GM18858 (cell line): ENCODE data around the gene CAMKMT.

Experiments used
- ATAC-seq: cut with Tn5 transposase; IDR thresholded peaks from one replicate; pipeline ENCODE4 v1.9.1; 2021; ENCODE audit not compliant: unreplicated experiment

The CAMKMT gene

DNA sequence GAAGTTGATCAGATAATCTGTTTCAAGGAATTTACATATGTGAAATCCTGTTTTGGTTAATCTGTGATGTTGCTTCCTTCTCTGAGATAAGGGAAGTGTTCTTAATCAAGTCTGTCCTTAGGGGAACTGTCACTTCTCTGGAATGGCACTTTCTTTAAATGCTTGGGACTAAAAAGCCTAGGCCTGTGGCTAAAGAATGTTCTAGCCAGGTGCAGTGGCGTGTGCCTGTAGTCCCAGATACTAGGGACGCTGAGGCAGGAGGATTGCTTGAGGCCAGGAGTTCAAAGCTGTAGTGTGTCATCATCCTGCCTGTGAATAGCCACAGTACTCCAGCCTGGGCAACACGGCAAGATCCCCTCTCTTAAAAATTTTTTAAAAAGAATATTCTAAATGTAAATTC, 362.2 kb downstream of the CAMKMT start:
- no peak for ATAC-seq

DNA sequence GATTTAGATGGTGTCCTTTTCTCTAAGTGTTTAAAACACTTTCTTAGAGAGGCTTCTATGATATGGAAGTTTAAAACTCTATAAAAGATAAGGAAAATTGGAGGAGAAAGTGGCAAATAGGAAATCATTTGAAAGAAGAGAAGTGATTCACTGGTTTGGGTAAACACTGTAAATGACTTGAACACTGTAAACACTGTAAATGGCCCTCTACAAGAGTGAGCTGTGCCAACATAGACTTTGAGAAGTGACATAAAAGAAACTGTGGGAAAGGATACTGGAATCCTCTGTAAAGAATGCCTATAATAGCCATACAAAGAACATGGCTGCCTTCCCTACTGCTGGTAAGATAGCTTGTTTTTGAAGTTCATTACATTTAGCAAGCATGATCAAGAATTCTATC, 368.8 kb downstream of the CAMKMT start:
- ATAC-seq: no peak

DNA sequence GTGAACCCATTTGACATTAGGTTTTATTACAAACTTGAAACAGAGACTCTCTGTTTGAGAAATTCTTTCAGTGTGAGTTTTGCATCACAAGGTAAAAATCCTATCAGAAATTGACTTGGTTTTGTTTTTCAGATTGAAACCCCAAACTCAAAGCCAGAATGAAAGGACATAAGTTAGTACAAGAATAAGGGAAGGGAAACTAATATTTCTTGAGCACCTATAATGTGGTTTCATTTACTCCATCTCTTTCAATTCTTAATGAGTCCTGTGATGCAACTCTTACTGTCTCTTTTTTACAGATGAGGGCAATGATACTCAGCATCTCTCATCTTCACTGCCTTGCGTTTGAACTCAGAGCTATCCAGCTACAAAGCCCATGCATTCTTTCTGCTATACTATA, 369.8 kb downstream of the CAMKMT start:
- ATAC-seq: peak; percentile 96

DNA sequence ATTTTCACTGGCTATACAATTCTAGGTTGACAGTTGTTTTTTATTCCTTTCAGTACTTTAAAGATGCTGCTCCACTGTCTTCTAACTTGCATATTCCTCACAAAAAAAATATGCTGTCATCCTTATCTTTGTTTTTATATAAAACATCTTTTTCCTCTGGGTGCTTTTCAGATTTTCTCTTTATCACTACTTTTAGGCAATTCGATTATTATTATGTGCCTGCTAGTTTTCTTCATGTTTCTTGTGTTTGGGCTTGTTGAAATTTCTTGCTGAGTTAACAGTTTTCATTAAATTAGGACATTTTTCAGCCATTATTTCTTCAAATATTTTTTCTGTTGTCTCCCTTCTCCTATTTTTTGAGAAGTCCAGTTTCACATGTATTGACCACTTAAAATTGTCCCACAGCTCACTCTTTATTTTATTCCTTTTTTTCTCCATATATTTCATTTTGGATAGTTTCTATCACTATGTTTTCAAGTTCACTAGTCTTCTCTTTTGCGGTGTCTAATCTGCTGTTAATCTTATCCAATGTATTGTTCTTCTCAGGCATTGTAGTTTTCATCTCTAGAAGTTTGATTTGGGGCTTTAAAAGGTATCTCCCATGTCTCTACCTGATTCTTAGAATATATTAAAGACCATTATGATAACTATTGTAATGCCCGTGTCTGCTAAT, 374.7 kb downstream of the CAMKMT start:
- ATAC-seq: no peak

DNA sequence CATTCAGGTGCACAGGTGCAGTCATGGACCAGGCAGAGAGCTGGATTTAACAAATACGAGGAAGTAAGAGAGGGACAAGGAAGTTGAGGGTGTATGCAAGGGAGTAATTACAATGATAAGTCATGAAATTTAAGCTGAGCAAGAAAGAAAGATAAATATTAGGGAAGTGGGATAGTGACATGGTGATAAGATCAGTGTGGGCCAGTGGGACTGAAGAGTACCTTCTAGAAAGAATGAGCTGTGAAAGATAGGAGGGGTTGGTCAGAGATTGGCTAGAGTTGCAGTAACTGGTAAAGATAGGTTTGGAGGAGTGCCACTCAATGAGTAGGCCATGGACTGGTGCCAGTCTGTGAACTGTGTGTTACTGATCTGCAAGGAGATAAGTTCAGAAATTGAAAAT, 378.9 kb downstream of the CAMKMT start:
- no peak for ATAC-seq

GRCh38 chr2:44741507-44741906, 379.8 kb downstream of the CAMKMT start:
- ATAC-seq: no peak

DNA sequence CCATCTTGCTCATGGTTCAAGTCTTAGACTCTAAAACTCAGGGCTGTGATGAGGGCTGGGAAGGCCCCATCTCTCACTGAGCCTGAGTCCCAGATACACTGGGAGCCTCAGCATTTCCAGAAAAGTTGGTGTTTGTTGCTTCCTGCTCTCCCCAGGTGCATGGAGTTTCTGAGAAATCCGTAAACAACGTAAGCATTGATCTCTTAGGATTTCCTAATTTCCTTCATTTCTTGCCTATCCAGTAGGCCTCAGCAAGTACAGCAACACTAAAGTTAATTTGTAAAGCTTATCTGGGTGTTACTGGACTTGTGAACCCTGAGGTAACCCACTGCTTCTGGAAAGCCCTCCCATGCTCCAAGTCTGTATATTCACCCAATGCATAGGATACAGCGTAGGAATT, 380.3 kb downstream of the CAMKMT start:
- ATAC-seq: no peak

- ATAC-seq: no peak
Measured at GRCh38 chr2:44743473-44743872, 381.7 kb downstream of the CAMKMT start.

- ATAC-seq: no peak
Measured at GRCh38 chr2:44744961-44745892, 383.5 kb downstream of the CAMKMT start.

- no peak for ATAC-seq
Measured at GRCh38 chr2:44745922-44746766, 384.4 kb downstream of the CAMKMT start.

GRCh38 chr2:44746856-44747615, 385.3 kb downstream of the CAMKMT start:
- ATAC-seq: no peak

DNA sequence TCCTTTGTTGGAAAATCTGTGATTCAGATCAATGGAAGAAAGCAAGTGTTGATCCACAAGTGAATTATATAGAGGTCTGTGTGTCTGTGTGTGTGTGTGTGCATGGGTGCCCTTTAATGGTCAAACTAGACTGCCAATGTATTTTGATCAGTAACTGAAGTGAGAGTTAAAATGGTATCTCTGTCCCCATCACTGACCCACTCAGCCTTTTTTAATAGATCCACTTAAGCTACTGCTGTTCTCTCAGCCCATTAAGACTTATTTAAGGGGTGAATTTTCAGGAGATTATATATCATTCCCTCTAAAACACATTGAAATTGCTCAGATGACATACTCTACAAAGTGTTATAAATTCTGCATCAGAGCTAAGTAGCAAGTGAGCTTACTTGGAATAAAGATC, 386.0 kb downstream of the CAMKMT start:
- ATAC-seq: no peak

GRCh38 chr2:44751754-44752479, 390.2 kb downstream of the CAMKMT start:
- no peak for ATAC-seq

- ATAC-seq: no peak
Measured at GRCh38 chr2:44752761-44753160, 391.0 kb downstream of the CAMKMT start.

GRCh38 chr2:44753552-44754285, 392.0 kb downstream of the CAMKMT start:
- ATAC-seq: no peak

DNA sequence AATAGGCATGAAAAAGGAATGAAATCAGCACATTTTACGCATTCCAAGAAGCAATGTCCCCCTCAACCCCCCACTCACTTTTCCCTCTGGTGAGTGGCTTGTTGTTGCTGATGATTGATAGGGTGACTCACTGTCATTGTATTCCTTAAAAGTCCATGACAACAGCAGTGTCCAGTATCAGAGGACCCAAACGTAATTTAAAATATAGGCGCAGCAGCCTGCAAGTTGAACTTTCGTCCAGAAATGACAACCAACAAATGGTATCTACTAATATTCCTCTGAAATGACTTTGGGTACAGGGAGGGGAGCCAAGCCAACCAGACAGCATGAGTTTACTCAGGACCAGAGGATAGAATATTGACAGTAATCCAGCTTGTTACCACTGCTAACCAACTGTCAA, 396.8 kb downstream of the CAMKMT start:
- no peak for ATAC-seq

DNA sequence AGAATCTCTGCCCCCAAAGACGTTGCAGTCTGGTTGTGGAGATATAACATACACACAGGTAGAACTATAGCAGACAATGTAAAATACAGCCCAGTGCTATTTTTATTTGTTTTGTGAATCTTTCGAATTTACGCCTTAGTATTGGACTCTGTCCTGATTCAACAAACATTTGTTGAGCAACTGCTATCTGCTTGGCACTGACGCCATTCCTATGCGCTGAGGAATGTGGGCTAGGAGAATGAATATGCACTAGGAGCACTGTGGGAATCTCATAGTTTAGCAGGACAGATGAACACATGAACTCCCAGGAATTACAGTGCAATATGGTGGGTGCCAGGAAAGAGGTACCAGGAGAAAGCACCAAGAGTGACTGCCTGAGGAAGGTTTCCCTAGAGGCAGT, 398.1 kb downstream of the CAMKMT start:
- ATAC-seq: no peak

- ATAC-seq: no peak
Measured at GRCh38 chr2:44763275-44763782, 401.6 kb downstream of the CAMKMT start.

GRCh38 chr2:44766220-44766619, 404.5 kb downstream of the CAMKMT start:
- no peak for ATAC-seq
